ENCODE results near the gene ACTR2. TPM values are rescaled to one million over a fixed set of nuclear protein-coding genes. Genes with fewer than 3 reads are reported as not detected.

ACTR2 gene
- total RNA-seq, 2 experiments from 2014 or later: 128 to 130 TPM

- ATAC-seq (ENCODE audit: poor library complexity) (no peak), DNase-seq (no peak)
- Histone ChIP-seq H3K9me3 (ENCODE audit: control insufficient read depth in 1 of 2, insufficient read depth in 1 of 2, low read length in 2 of 2) (no peaks in the 10 kb centered on the region), H3K4me1 (ENCODE audit: insufficient read depth, low read length) (no peaks in the 10 kb centered on the region), H3K36me3 (ENCODE audit: insufficient read depth, low read length) (no peaks in the 10 kb centered on the region), H3K4me3 (ENCODE audit: low read length) (no peak overlapping the region), H3K27ac (ENCODE audit: low read depth in 1 of 2, low read length in 2 of 2) (no peak overlapping the region), H3K27me3 (ENCODE audit: control insufficient read depth in 1 of 2, insufficient read depth in 2 of 2, low read length in 2 of 2) (no peaks in the 10 kb centered on the region)
- H3K9me3 Mint-ChIP-seq: no peaks in the 10 kb centered on the region
- intact Hi-C loops (cut with DNase I, micrococcal nuclease): no loop called here
- H3K36me3 Mint-ChIP-seq (ENCODE audit: low read depth): no peaks in the 10 kb centered on the region
- H3K27me3 Mint-ChIP-seq: no peaks in the 10 kb centered on the region
- TF ChIP-seq CTCF (IDR thresholded peaks at IDR 0.05): no peak
- no peak overlapping the region for H3K27ac Mint-ChIP-seq
- POLR2A ChIA-PET: no interaction called here
- CTCF ChIA-PET: no interaction called here
- H3K4me3 Mint-ChIP-seq: no peak overlapping the region
- H3K4me1 Mint-ChIP-seq (ENCODE audit: low read depth): no peaks in the 10 kb centered on the region
Measured at GRCh38 chr2:65199891-65200290, 27.7 kb upstream of the ACTR2 start.

- CTCF ChIA-PET: no interaction called here
- no peak for ATAC-seq (ENCODE audit: poor library complexity)
Measured at GRCh38 chr2:65204461-65205210, 23.0 kb upstream of the ACTR2 start.

GRCh38 chr2:65212115-65212514 lies 15.5 kb upstream of the ACTR2 start:
- ATAC-seq (ENCODE audit: poor library complexity) (no peak), DNase-seq (no peak)
- Mint-ChIP-seq H3K36me3 (ENCODE audit: low read depth) (no peaks in the 10 kb centered on the region), H3K9me3 (no peaks in the 10 kb centered on the region), H3K4me1 (ENCODE audit: low read depth) (no peaks in the 10 kb centered on the region), H3K27ac (no peak overlapping the region), H3K27me3 (no peaks in the 10 kb centered on the region), H3K4me3 (no peak overlapping the region)
- no peak overlapping the region for H3K4me3 ChIP-seq (ENCODE audit: low read length)
- no peak for TF ChIP-seq CTCF (IDR thresholded peaks at IDR 0.05)
- POLR2A ChIA-PET: interaction anchor here (0.7 kb wide), 1 partner anchor 11 kb away, joined by 4 read pairs; no protein-coding TSS in a partner anchor
- H3K9me3 ChIP-seq (ENCODE audit: control insufficient read depth in 1 of 2, insufficient read depth in 1 of 2, low read length in 2 of 2): no peaks in the 10 kb centered on the region
- CTCF ChIA-PET: no interaction called here
- no peaks in the 10 kb centered on the region for H3K27me3 ChIP-seq (ENCODE audit: control insufficient read depth in 1 of 2, insufficient read depth in 2 of 2, low read length in 2 of 2)
- no peaks in the 10 kb centered on the region for H3K4me1 ChIP-seq (ENCODE audit: insufficient read depth, low read length)
- H3K36me3 ChIP-seq (ENCODE audit: insufficient read depth, low read length): no peaks in the 10 kb centered on the region
- no peak overlapping the region for H3K27ac ChIP-seq (ENCODE audit: low read depth in 1 of 2, low read length in 2 of 2)
- intact Hi-C loops (cut with DNase I, micrococcal nuclease): no loop called here

More at GRCh38 chr2:65204461-65205210, 23.0 kb upstream of the ACTR2 start:
- H3K9me3 ChIP-seq (ENCODE audit: control insufficient read depth in 1 of 2, insufficient read depth in 1 of 2, low read length in 2 of 2): no peaks in the 10 kb centered on the region
- no peak overlapping the region for H3K4me3 ChIP-seq (ENCODE audit: low read length)
- Mint-ChIP-seq H3K4me3 (no peak overlapping the region), H3K27me3 (no peaks in the 10 kb centered on the region), H3K36me3 (ENCODE audit: low read depth) (no peaks in the 10 kb centered on the region), H3K9me3 (no peaks in the 10 kb centered on the region), H3K27ac (no peak overlapping the region), H3K4me1 (ENCODE audit: low read depth) (no peaks in the 10 kb centered on the region)
- no peaks in the 10 kb centered on the region for H3K4me1 ChIP-seq (ENCODE audit: insufficient read depth, low read length)
- DNase-seq: peak in 6 of 14 experiments; percentile 1 to 86 (median 26)
- H3K27me3 ChIP-seq (ENCODE audit: control insufficient read depth in 1 of 2, insufficient read depth in 2 of 2, low read length in 2 of 2): no peaks in the 10 kb centered on the region
- no peak for TF ChIP-seq CTCF (IDR thresholded peaks at IDR 0.05)
- POLR2A ChIA-PET: no interaction called here
- intact Hi-C loops (cut with DNase I, micrococcal nuclease): no loop called here
- no peak overlapping the region for H3K27ac ChIP-seq (ENCODE audit: low read depth in 1 of 2, low read length in 2 of 2)
- no peaks in the 10 kb centered on the region for H3K36me3 ChIP-seq (ENCODE audit: insufficient read depth, low read length)
